NCI-H1105 treated with DMSO at 0.1 percent for 48 hours (cell line): ENCODE measurements around the gene SUGCT.
A peak's percentile ranks its signal among the peaks of the same experiment; 100 is the strongest.
"Not testable (repeated sequence)": the region's sequence is repeated elsewhere in the genome, so short reads cannot be mapped to it uniquely, and the experiment has no call there.

ENCODE experiments used
- DNase-seq: peaks from one replicate; lab custom pipeline; 2025; lab: John Stamatoyannopoulos, UW

Gene SUGCT

DNA sequence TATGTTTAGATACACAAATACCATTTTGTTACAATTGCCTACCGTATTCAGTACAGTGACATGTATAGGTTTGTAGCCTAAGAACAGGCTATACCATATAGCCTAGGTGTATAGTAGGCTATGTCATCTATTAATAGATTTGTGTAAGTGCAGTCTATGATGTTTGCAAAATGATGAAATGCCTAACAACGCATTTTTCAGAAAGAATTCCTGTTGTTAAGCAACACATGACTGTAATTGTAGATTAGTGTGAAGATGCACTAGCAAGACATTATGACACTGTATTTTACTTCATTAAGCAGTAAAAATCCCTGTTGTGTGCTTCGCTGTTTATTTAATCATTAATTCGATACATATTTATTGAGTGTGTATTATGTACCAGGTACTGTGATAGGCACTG lies 446.0 kb downstream of the SUGCT start:
- no peak for DNase-seq

DNA sequence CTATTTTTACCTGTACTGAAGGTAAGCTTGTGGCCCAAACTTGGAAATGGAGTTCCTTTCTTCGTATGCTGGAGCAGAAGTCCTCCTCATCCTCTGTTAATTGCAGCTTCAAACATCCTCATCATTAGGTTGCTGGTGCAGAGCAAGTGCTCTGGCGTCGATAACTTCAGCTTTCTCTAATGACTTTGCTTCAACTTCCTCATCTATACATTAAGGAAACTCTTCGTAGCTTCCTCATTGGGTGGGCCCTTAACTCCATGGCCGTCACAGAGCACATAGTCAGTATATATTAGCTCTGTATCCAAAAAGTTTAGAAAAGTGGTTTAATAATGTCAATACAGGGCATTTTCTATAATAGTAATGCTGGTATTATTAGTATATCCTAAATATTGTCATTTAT lies 447.7 kb downstream of the SUGCT start:
- DNase-seq: no peak

DNA sequence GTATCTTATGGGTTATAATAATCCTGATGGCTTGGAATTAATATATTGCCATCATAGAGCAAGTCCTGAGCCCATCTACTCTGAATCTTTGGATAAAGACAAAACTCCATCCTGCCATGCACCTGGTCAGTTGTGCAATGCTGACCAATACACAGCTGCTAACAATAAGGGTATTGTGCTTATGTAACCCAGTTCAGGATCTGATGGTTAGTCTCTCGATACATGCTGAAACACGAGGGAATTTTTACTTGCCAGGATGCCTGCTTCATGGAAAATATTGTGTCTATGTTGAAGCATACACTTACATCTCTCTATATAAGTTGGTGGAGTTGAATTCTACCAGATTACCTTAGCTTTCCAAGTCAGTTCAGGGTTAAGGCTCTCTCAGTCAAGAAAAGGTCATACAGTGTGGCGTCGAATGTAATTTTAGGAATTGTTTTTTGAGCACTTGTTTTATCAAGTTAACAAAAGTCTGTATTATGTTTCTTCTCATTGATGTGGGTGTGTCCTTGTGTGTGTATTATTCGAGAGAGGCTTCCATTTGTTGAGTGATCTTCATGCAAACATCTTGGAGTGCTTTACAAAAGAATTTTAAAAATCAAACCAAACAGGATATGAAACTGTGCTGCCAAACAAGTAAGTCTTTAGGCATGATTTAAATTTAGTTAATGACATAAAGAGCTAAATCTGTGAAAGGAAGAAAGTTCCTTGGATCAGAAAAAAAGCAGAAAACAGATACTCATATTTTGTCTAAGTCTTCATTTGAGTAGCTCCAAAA lies 449.1 kb downstream of the SUGCT start:
- DNase-seq: no peak

DNA sequence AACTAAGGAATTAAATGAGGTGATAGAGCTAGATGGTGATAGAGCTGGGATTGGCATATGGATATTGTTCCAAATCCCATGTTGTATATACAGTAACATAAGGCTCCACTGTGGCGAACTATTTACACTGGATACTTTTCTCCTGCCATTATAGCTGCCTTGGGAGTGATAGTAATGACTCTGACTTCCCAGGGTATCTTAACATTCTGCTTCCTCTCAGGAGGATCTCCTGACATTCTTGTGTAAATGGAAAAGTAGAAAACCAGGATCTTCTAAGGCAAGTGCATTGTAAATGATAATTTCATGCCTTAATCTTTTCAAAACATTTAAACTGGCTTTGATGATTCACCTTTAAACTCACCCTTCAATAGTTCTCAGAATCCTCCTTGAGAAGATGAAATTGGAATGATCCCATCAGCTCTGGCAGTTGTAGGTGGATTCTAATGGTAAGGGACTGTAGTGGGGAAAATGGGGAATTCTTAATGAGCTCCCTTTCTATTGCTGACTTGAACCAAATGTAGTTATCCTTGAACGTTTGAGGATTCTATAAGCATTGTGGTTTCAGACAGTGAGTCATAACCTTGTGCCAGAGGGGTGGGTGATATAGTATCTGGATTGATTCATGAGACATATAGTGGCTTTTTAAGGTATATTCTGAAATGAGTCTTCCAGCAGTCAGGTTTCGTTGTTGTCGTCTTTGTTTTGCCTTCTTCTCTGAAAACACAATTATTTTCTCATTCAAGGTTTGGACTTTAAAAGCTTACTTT lies 450.0 kb downstream of the SUGCT start:
- no peak for DNase-seq

DNA sequence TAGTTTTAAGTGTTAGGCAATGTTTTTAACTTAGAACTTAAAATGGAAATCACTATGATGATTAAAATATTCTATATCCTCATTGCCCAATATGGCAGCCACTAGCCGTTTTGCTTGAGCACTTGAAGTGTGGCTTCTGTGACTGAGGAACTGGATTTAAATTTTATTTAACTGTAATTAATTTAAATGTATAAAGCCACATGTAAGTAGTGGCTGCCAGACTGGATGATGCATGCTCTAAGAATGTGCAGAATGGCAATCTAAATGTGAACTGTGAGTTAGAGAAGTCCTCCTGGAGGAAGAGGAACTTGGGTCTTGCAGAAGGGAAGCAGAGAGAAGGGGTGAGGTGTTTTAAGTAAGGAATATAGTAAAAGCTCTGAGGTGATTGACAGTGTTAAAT lies 451.4 kb downstream of the SUGCT start:
- no peak for DNase-seq

DNA sequence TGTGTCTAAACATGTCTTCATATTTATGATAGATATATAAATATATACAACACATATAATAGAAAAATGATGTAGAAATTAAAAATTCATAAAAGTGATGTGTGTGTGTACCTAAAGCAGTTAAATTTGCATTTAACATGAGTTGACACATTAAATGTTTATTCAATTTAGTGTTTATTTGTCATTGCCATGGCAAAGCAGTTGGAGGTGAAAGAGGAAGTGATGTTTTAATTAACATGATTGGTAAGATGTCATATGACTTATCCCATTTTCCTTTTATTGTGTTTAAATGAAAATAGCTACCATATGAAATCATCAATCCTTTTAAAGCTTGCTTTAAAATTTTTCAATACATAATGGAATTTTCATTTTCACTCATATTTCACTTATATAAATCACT lies 452.6 kb downstream of the SUGCT start:
- no peak for DNase-seq

DNA sequence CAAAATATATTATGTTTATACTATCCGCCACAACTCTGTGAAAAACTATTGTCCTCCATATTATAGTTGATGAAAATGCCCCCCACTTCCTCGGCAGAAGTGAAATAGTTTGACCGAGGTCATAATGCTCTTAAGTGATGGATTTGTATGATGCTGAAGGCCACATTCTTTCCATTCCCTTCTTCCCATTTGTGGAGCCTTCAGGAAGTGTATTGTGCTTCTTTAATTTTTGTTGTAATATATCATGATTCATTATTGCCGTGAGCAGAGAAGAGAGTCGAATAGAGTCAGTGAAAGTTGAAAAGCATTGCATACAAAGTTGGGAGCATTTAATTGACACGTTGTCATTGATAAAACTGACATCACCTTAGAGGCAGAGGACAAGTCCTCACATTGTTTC lies 460.3 kb downstream of the SUGCT start:
- no peak for DNase-seq

DNA sequence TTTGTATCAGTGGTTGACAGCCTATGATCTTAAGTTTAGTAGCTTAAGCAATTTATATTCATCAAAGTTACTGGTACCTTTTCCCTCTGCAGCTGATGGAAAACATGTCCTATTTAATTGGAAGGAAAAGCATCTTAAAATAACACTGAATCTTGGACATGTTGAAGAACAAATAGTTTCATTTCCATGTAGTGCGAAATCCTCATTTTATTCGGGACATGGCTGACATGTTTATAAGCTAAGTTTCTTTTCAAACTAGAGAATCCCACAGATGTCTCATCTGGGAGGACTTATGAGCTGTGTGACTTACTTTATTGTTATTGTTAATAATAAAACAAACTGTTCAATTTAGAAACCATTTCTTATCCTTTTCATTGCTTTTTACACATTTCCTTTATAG lies 461.0 kb downstream of the SUGCT start:
- no peak for DNase-seq

DNA sequence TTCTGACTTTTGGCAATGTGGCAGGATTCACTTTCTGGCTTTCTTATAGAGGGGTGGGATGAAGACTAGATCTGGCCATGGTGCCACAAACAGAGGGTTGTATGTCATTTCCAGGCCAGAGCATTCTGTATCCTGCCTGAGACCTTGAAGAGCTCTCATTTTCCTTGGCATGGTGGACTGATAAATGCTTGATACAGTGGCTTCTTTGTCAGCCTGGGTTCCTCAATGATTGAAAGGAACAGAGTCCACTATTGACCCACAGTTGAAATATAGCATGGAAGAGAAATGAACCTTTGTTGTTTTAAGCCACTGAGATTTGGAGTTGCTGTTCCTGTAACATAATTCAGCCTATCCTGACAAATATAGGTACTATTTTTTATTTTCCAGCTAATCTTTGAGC lies 462.7 kb downstream of the SUGCT start:
- DNase-seq: no peak

DNA sequence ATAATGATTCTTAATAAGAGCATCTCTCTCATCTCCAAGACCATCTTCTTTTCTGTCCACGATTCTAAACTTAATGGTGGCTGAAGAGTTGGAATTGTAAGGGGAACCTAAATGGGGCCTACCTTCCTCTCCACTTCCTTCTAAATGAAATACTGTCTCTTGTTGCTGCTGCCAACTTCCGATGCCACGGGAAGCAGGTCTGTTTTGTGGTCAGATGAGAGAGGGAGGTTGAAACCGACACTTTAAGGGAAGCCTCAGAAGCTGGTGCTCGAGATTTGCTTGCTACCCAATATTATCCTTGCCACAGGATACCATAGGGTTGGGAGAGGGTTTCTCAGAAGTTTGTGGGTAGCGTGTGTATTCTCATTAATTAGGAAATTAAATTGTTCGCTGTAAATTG lies 464.1 kb downstream of the SUGCT start:
- no peak for DNase-seq

DNA sequence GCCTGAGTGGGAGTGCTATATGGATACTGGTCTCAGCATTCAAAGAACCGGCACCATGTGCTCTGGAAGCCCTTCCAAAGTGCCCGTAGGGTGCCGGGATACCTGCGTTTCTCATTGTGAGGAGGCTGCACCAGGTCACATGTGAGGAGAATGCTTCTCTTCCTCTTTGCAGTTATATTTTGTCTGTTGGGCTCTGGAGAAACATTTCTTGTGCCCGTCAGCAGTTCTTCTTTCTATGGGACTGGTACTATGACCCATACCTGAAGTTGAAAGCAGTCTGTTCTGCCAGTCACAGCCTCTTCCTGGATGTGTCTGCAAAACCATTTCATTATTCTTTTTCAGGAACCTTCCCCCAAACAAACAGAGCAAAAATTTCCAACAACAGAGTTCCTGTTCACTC lies 465.0 kb downstream of the SUGCT start:
- DNase-seq: no peak

DNA sequence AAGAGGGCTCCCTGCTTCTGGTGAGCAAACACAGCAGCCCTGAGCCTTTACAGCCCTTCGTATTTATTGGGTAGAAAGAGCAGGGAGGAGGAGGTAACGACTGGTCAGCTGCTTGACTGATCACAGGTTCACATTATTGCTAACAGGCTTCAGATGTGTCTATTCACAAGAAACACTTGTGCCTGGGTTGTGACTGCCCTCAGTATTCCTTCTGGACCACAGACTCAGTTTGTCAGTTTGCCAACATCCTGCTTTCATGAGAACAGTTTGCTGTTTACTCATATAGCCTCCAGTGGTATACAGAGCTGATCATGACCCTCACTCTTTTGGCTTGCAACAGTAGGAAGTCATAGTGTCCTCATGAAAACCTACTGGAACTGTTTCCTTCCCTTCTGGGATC lies 467.5 kb downstream of the SUGCT start:
- DNase-seq: not testable (repeated sequence)

DNA sequence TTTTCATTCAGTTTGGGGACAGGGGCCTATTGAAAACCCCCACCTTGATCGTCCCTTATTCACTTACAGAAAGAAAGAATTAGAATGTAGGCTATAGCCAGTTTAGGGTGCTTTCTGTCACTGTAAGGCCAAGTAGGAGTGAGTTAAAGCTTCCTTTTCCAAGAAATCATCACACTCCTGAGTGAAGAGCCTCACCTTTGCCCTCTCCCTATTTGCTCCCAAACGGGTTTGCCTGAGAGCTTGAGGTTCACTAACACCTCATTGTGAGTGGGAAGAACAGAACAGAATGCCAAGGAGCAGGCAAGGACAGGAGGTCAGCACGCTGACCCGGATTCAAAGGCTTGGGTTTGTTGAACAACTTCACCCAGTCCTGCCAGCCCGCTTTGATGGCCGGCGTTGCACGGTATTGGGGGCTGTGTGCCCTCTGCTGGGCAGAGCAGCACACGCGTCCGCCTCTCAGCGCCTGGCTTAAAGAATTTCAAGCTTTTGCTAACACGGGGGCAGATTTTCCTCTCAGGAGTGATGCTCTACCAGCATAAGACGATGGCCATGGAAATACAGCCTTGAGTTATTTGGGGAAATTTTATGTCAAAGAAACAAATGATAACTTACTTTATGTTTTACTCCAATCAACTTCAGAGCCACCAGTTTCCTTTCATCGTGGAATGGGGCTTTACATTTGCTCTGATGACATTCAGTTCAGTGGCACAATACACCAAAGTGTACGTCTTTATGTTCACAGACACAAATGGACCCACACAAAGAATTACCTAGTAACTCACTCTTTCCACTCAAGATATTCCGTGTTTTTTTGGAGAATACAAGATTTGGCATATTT lies 470.0 kb downstream of the SUGCT start:
- DNase-seq: peak; percentile 9

DNA sequence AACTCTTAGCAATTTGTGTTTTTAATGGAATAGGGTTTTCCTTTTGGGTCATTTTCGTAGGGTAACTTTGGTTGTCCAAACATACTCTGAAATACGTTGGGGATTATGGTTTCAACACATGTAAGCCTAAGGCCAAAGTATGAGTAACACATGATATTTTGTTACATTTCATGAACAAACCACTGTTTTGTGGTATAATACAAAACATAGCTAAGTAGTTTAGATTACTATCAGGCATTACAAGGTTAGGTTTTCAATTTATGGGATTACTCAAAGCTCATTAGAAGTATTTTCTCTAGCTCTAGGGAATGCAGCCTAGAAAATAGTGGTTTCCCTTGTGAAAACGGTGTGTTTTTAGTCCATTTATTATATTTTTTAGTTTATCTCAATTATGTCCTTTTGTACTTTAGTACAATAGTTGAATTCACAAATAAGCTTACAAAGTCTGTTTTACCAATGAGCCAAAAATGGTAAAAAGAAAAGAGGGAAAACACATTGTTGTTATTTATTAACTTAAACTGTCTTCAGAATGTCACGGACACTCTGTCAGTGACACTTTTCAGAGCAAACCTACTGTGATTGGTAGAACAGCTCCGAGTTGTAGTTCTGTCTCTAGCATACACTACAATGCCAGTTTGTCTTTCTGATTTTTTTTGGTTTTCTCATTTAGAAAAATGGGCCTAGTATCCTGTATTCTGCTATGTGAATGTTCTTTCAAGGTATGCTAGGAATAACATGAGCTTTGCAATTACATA lies 473.7 kb downstream of the SUGCT start:
- no peak for DNase-seq

DNA sequence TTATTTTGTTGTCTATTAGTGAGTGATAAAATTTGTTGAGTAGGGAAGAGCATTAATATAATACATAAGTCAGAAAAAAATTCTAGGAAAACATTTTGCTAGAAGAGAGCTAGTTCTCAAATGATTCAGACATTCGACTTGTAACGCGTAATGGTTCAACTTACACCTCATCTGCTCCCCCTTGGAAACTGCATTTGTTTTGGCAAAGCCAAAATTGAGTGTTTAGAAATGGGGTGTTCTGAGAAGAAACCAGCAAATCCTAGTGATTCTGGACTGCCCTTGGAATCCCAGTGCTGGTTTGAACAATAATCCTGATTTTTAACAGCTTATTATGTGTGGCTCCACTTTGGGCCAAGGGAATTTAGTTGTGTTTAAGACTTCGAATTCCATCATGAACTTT lies 475.7 kb downstream of the SUGCT start:
- no peak for DNase-seq

DNA sequence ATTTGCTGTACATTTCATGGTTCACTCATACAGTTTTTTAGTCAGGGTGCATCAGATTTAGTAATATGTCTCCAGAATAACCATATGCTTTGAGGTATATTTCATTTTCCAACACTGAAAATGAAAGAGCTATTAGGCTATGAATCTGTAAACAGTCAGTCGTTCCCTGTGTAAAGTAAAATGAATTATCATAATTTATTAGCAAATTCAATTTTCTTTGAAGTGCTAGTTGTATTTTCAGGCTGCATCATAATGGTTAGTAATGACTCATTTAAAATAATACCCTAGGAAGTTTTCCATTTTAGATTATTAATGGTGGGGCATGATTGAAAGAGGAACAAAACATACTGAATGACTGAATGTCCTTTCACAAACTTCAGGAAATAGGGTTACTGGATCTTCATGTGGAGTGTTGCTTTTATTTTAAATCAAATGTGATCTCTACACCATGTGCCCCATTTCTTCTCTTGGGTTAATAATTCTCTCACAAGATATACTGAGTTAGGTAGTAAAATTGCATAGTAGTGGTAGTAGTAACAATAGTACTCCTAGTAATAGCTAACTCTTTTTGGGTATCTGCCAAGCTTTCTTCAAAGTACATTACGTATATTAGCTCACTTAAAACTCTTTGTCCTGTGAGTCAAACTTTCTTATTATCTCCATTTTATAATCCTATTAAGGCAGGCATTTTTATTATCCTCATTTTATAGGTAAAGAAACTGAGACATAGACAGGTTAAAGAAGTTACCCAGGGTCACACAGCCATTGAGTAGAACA lies 476.5 kb downstream of the SUGCT start:
- no peak for DNase-seq

DNA sequence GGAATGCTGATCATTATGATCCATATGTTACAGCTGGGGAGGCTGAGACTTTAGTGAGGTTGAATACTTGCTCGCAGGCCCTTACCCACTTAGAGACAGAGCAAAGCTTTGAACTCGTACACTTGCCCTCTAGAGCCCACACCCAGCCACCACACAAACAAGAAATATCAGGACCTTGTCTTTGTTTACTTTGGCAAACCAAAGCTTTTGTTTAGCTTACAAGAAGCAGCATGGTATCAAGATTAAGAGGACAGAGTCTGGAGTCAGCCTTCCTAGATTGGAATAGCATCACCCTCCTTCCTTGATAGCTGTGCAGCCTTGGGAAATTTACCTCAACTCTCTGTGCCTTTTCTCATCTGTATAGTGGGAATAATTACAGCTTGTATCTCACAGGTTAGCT lies 477.5 kb downstream of the SUGCT start:
- DNase-seq: no peak

DNA sequence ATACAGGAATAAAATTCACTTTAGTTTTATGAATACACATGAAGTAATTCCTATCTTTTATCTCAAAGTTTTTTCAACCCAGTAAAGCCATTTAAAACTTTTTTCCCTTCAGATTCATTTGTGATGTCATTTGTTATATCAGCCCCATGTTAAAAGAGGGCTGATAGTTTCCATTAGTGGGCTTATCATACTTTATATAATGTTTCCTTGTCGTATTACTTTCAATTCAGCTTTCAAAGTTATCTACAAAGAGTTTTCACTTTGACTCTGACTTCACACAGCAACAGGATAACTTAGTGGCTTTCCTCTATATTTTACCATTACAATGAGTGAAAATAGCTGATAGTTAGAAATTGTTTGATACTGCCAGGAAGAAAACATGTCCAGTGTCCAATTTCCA lies 484.8 kb downstream of the SUGCT start:
- DNase-seq: no peak

DNA sequence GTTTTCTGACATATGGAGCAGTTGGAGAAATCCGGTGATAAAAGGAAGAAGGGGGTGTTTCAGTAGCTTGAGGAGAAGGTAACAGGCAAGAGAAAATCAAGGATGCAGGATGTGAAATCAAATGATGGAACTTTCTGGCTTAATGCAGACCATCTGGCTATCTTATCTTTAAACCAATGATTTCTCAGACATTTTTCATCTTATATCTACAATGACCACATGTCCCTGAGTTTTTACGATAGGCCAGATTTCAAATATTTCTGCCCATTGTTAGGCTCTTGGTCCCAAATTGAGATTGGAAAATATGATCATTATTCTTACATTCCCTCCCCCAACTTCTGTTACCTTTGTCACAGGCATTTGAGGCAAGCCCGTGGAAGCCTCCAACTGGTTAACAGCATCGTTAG lies 486.8 kb downstream of the SUGCT start:
- DNase-seq: no peak

DNA sequence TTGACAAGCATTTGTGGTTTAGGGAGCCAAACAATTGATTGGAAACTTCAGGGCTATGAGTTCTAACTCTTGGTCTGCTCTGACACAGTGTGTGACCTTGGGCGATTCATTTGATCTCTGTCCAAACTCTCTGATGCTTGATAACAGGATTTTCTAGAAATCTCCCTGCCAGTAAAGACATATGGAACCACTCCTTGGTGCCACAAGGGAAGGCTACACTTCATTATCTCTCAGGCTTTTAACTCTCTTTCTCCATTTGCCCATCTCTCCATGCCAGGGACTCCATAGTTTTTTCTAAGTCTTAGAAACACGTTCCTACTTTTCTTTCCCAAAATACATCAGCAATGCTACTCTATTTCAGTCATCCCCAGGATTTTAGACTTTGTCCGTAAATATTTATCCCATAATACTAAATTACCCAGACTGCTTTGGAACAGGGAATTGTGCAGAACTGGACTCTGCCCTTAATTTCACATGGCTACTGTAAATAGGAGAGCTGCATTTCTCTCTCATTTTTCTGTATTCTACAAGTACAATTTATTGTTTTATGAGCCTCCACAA lies 488.2 kb downstream of the SUGCT start:
- no peak for DNase-seq

DNA sequence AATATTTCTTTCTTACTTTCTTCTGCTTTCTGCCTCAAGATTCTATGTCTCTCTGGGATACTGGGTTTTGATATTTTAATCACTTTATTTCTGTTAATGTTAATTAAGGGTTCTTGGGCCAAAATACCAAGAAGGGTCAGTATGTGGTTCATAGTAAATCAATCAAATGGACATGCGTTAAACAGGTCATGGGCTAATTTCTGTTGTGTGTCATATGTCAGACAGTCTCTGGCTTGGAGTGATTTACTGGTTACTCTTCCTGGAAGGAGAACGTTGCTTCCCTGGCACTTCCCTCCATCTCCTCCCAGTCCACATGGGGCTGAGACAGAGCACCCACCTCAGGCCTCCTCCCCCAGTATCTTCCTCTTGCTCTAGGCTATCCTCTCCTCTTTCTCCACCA lies 489.1 kb downstream of the SUGCT start:
- DNase-seq: no peak
